ENCODE data around the gene ATP2B3. TPM values are rescaled to one million over a fixed set of nuclear protein-coding genes. Genes with fewer than 3 reads are reported as not detected.
A peak's percentile ranks its signal among the peaks of the same experiment; 100 is the strongest.

Gene ATP2B3
- total RNA-seq, 1 experiment from 2014 or later, result not detected

DNA sequence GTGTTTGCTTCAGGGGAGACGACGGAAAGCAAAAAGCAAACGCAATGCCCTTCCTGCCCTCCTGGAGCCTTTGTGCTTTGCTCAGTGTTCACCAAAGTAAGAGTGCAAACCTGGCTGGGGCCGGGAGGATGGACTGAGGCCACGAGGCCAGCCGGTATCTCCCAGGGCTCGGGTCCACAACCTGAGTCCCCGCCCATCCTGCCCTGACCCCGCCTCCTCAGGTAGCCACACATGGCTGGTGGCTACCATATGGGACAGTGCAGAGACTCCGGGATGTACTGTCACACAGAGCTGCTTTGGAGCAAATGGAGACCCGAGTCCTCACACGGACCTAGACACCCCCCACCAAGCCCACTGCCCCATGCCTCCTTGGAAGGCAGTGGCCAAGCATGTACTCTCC lies 4.8 kb downstream of the ATP2B3 start:
- Histone ChIP-seq H3K9me3 (replicated peaks) (no peaks in the 10 kb centered on the region), H3K4me3 (no peak overlapping the region), H3K27ac (no peak overlapping the region), H3K36me3 (no peaks in the 10 kb centered on the region), H3K27me3 (replicated peaks) (peaks cover 3% of the 10 kb centered on the region; the same call in 1 of the 2 replicates), H3K4me1 (replicated peaks) (no peaks in the 10 kb centered on the region)
- DNase-seq (ENCODE audit: low read depth in 1 of 2, low spot score in 2 of 2), result no peak

- no peak overlapping the region for H3K27ac ChIP-seq
- H3K36me3 ChIP-seq, result no peaks in the 10 kb centered on the region
- no peak overlapping the region for H3K4me3 ChIP-seq
- no peak for DNase-seq (ENCODE audit: low read depth in 1 of 2, low spot score in 2 of 2)
- no peaks in the 10 kb centered on the region for H3K4me1 ChIP-seq (replicated peaks)
- no peaks in the 10 kb centered on the region for H3K9me3 ChIP-seq (replicated peaks)
- H3K27me3 ChIP-seq (replicated peaks), result peaks cover 3% of the 10 kb centered on the region; the same call in 1 of the 2 replicates
Measured at GRCh38 chrX:153523269-153523668, 5.8 kb downstream of the ATP2B3 start.

DNA sequence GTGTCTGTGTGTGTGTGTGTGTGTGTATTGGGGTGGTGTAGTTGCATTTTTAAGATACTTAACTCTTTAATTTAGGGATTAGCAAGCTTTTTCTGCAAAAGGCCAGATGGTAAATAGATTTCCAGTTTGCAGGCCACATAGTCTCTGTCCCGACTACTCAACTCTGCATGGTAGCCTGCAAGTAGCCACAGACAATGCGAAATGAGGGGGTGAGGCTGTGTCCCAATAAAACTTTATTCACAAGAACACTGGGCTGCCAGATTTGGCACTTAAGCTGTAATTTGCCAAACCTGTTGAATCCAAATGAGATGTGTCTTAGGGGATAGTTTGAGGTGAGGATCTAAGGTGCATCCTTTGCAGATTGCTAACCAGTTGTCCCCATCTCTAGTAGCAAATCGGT lies 6.8 kb downstream of the ATP2B3 start:
- Histone ChIP-seq H3K4me3 (no peak overlapping the region), H3K27ac (no peak overlapping the region), H3K4me1 (replicated peaks) (no peaks in the 10 kb centered on the region), H3K9me3 (replicated peaks) (no peaks in the 10 kb centered on the region), H3K36me3 (no peaks in the 10 kb centered on the region), H3K27me3 (replicated peaks) (0 out of 2 replicates have a peak, but pooled peaks cover 3% of the 10 kb centered on the region)
- no peak for DNase-seq (ENCODE audit: low read depth in 1 of 2, low spot score in 2 of 2)

DNA sequence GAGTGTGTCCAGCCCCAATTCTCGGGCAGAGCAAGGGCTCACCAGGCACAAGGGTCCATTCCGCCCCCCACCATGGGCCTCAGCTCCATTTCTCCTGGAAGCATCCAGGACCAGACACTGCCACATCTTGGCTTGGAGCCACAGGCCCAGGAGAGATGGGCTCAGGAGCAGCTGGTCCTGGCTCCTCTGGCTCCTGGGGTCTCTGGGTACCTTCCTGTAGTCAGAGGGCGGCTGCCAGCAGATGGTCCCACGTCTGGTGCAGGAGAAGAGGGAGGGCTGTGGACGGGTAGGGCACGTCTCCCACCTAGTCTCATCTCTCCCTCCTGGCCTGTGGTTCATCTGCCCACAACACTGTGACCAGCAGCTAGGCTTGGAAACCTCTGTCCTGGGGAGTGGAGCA lies 8.0 kb downstream of the ATP2B3 start:
- 0 out of 2 replicates have a peak, but pooled peaks cover 3% of the 10 kb centered on the region for H3K27me3 ChIP-seq (replicated peaks)
- DNase-seq (ENCODE audit: low read depth in 1 of 2, low spot score in 2 of 2), result no peak
- no peaks in the 10 kb centered on the region for H3K36me3 ChIP-seq
- H3K27ac ChIP-seq, result no peak overlapping the region
- no peaks in the 10 kb centered on the region for H3K9me3 ChIP-seq (replicated peaks)
- no peaks in the 10 kb centered on the region for H3K4me1 ChIP-seq (replicated peaks)
- H3K4me3 ChIP-seq, result no peak overlapping the region

DNA sequence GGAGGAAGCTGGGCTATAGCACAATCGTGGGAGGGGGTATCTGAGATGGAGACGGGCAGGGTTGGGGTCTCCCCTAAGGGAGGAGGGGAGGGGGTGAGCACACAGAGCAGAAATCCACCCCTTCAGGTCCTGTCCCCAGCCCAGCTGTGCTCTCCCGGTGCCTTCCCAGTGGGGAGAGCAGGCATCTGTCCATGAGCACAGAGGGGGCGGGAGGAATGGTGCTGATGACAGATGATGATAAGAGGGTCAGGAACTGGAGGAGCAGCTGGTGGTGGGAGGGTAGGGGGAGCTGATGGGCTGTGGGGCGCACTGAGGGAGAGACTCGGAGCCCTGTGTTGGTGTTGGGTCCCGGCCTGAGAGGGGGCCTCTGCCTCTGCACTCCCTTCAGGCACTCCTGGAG lies 8.6 kb downstream of the ATP2B3 start:
- Histone ChIP-seq H3K27ac (no peak overlapping the region), H3K4me1 (replicated peaks) (no peaks in the 10 kb centered on the region), H3K9me3 (replicated peaks) (no peaks in the 10 kb centered on the region), H3K36me3 (no peaks in the 10 kb centered on the region), H3K27me3 (replicated peaks) (0 out of 2 replicates have a peak, but pooled peaks cover 2% of the 10 kb centered on the region), H3K4me3 (no peak overlapping the region)
- DNase-seq (ENCODE audit: low read depth in 1 of 2, low spot score in 2 of 2), result no peak

DNA sequence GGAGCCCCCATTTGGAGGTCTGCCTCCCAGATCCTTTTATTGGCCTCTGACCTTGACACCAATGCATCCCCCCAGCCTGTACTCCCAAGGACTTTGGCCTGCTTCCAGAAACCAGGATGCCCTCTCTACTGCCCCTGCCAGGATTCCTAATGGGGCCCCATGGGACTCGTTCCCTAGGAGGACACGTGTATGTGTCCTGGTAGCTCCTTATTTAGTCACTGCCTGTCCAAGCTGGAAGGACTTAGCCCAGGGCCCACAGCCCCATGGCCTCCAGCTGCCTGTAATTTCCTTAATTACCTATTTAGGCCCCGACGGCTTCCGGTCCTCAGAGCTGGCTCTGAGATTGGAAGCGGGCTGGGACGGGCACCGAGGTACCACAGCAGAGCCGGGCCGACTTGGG lies 9.4 kb downstream of the ATP2B3 start:
- no peaks in the 10 kb centered on the region for H3K9me3 ChIP-seq (replicated peaks)
- H3K4me3 ChIP-seq, result no peak overlapping the region
- no peaks in the 10 kb centered on the region for H3K4me1 ChIP-seq (replicated peaks)
- no peak for DNase-seq (ENCODE audit: low read depth in 1 of 2, low spot score in 2 of 2)
- no peaks in the 10 kb centered on the region for H3K27me3 ChIP-seq (replicated peaks)
- H3K27ac ChIP-seq, result no peak overlapping the region
- H3K36me3 ChIP-seq, result no peaks in the 10 kb centered on the region

DNA sequence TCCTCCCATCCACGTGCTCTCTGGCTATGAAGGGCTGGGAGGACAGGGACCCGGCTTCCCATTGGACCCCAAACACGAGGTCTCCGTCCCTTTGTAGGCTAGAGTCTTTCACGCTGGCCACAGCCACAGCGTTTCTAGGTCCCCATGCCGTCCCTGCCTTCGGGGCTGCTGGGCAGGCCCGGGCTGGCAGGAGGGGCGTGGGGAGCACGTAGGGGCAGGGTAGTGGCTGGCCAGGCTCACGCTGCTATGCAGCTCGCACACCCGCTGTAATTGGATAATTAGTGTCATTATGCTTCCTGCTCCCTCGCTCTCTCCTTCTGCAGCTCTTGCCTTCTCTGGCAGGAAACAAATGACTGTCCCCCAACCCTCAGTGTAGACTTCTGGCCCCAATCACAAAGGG lies 9.8 kb downstream of the ATP2B3 start:
- Histone ChIP-seq H3K27ac (no peak overlapping the region), H3K4me3 (no peak overlapping the region), H3K4me1 (replicated peaks) (no peaks in the 10 kb centered on the region), H3K9me3 (replicated peaks) (no peaks in the 10 kb centered on the region), H3K27me3 (replicated peaks) (no peaks in the 10 kb centered on the region), H3K36me3 (no peaks in the 10 kb centered on the region)
- no peak for DNase-seq (ENCODE audit: low read depth in 1 of 2, low spot score in 2 of 2)

- Histone ChIP-seq H3K4me3 (no peak overlapping the region), H3K27me3 (replicated peaks) (no peaks in the 10 kb centered on the region), H3K36me3 (no peaks in the 10 kb centered on the region), H3K9me3 (replicated peaks) (no peaks in the 10 kb centered on the region), H3K27ac (no peak overlapping the region), H3K4me1 (replicated peaks) (no peaks in the 10 kb centered on the region)
- DNase-seq (ENCODE audit: low read depth in 1 of 2, low spot score in 2 of 2), result no peak
Measured at GRCh38 chrX:153530411-153531129, 13.1 kb downstream of the ATP2B3 start.

GRCh38 chrX:153533091-153533490 lies 15.6 kb downstream of the ATP2B3 start:
- H3K27me3 ChIP-seq (replicated peaks), result no peaks in the 10 kb centered on the region
- H3K4me3 ChIP-seq, result no peak overlapping the region
- no peak for DNase-seq (ENCODE audit: low read depth in 1 of 2, low spot score in 2 of 2)
- no peaks in the 10 kb centered on the region for H3K9me3 ChIP-seq (replicated peaks)
- no peaks in the 10 kb centered on the region for H3K36me3 ChIP-seq
- H3K27ac ChIP-seq, result no peak overlapping the region
- H3K4me1 ChIP-seq (replicated peaks), result no peaks in the 10 kb centered on the region

DNA sequence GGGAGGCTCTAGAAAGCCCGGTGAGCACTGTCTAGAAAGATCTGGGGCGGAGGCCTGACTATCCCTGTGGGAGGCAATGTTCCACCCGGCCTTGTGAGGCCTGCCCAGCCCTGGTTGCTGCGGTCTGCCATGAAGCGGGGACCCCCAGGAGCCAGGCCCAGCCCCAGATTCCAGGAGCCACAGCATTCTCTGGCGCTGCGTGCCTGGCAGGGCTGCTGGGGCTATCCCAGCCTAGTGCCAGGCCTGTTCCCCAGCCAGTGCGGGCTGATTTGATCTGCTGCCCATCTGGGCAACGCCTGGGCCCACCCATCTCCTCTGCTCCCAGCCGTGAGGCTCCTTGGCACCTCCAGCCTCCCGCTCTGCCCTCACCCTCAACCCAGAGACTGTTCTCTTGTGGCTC lies 19.6 kb downstream of the ATP2B3 start:
- no peaks in the 10 kb centered on the region for H3K36me3 ChIP-seq
- H3K27ac ChIP-seq, result no peak overlapping the region
- no peaks in the 10 kb centered on the region for H3K9me3 ChIP-seq (replicated peaks)
- no peaks in the 10 kb centered on the region for H3K27me3 ChIP-seq (replicated peaks)
- no peaks in the 10 kb centered on the region for H3K4me1 ChIP-seq (replicated peaks)
- DNase-seq (ENCODE audit: low read depth in 1 of 2, low spot score in 2 of 2), result no peak
- H3K4me3 ChIP-seq, result no peak overlapping the region

- Histone ChIP-seq H3K27ac (no peak overlapping the region), H3K4me1 (replicated peaks) (no peaks in the 10 kb centered on the region), H3K27me3 (replicated peaks) (no peaks in the 10 kb centered on the region), H3K36me3 (no peaks in the 10 kb centered on the region), H3K9me3 (replicated peaks) (no peaks in the 10 kb centered on the region), H3K4me3 (no peak overlapping the region)
- DNase-seq (ENCODE audit: low read depth in 1 of 2, low spot score in 2 of 2), result no peak
Measured at GRCh38 chrX:153537526-153538295, 20.3 kb downstream of the ATP2B3 start.

- H3K27me3 ChIP-seq (replicated peaks), result no peaks in the 10 kb centered on the region
- DNase-seq (ENCODE audit: low read depth in 1 of 2, low spot score in 2 of 2), result no peak
- H3K36me3 ChIP-seq, result no peaks in the 10 kb centered on the region
- H3K27ac ChIP-seq, result no peak overlapping the region
- H3K9me3 ChIP-seq (replicated peaks), result no peaks in the 10 kb centered on the region
- H3K4me1 ChIP-seq (replicated peaks), result no peaks in the 10 kb centered on the region
- H3K4me3 ChIP-seq, result no peak overlapping the region
Measured at GRCh38 chrX:153538424-153538823, 21.0 kb downstream of the ATP2B3 start.

DNA sequence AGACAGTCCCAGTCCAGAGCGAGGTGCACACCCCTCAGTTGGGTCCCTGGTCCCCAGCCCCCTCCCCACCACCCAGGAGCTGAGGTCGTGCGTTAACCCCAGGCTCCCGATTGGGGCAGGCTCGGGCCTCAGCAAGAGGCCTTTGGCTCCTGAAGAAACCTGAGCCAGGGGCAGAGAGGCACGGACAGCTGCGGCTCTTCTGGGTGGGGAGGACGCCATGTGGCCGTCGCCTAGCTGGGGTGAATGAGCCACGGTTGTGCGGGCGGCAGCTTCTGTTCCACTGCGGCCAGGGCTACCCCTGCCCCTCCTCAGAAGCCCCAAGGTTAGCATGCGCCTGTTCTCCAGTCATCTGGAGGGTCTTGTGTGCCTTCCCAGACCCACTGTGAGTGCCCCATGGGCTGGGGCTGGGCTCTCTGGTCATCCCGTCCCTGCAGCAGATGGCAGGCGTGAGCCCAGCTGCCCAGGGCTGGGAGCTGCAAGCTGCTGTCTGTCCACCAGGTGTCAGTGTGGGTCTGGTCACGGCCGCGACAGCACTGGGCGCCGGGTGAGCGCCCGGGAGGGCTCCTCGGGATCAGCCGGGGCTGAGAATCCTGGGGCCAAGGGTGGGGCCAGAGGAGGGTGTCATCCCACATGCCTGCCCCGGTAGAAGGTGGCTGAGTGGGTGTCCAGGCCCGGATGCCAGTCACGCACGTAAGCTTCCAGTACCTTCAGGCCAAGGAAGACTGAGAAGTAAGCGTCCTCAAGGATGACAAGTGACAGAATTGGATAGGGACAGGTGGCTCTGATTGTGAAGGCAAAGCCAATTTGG lies 21.9 kb downstream of the ATP2B3 start:
- no peaks in the 10 kb centered on the region for H3K27me3 ChIP-seq (replicated peaks)
- H3K27ac ChIP-seq, result no peak overlapping the region
- no peaks in the 10 kb centered on the region for H3K4me1 ChIP-seq (replicated peaks)
- no peaks in the 10 kb centered on the region for H3K36me3 ChIP-seq
- no peaks in the 10 kb centered on the region for H3K9me3 ChIP-seq (replicated peaks)
- peak; percentile 21 to 59 for DNase-seq (ENCODE audit: low read depth in 1 of 2, low spot score in 2 of 2)
- H3K4me3 ChIP-seq, result no peak overlapping the region

DNA sequence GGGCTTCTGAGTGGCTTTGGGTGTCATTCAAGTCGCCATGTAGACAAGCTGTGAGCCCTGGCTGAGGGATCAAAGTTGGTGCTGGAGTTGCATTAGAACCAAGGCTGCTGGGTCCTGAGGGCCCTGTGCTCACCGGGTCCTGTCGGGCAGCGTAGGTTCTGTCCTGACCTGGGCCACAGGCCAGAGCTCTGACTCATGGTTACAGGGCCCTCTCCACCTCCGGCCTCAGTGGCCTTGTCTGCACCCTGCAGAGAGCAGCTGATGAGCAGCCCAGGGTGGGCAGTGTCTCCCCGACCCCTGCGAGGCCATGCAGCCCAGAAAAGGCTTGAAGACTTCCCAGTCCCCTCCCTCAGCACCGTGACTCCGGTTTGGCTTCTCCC lies 22.5 kb downstream of the ATP2B3 start:
- DNase-seq (ENCODE audit: low read depth in 1 of 2, low spot score in 2 of 2), result no peak
- Histone ChIP-seq H3K27me3 (replicated peaks) (no peaks in the 10 kb centered on the region), H3K9me3 (replicated peaks) (no peaks in the 10 kb centered on the region), H3K4me1 (replicated peaks) (no peaks in the 10 kb centered on the region), H3K27ac (no peak overlapping the region), H3K4me3 (no peak overlapping the region), H3K36me3 (no peaks in the 10 kb centered on the region)
